MCF 10A (cell line): ENCODE results near the gene GRIK5. TPM values are rescaled to one million over a fixed set of nuclear protein-coding genes. Genes with fewer than 3 reads are reported as not detected.
A peak's percentile ranks its signal among the peaks of the same experiment; 100 is the strongest.

ENCODE experiments used
- BruUV-seq: library from RNA; stranded (reverse); fragments of 400-500 nt; replicated peaks from 2 replicates; lab custom pipeline; 2021; lab: Mats Ljungman, UMichigan
- CTCF ChIA-PET: fragments of 300-600 bp; sonication (Branson Sonifier 250); formaldehyde crosslinking; extraction: SDS; loops from one replicate; lab custom pipeline; 2021; ENCODE audit warnings: antibody characterized with exemption, inconsistent platforms; lab: Yijun Ruan, JAX
- POLR2A ChIA-PET: fragments of 300-600, 350-650 bp; sonication (Branson Sonifier 250); formaldehyde crosslinking; extraction: SDS; loops from one replicate; lab custom pipeline; 2020; ENCODE audit warnings: antibody characterized with exemption, inconsistent platforms; lab: Yijun Ruan, JAX
- DNase-seq: peaks from one replicate; pipeline ENCODE4 v3.0.0-alpha.2; 2018; ENCODE audit not compliant: unreplicated experiment
- H3K27ac Mint-ChIP-seq: one replicate; pipeline ENCODE4 v1.8.0; 2022; ENCODE audit warnings: mild to moderate bottlenecking, low read depth, mixed read lengths; ENCODE audit not compliant: unreplicated experiment
- H3K27me3 Mint-ChIP-seq: one replicate; pipeline ENCODE4 v1.8.0; 2022; ENCODE audit warnings: mixed read lengths; ENCODE audit not compliant: insufficient read depth, unreplicated experiment
- H3K36me3 Mint-ChIP-seq: one replicate; pipeline ENCODE4 v1.8.0; 2022; ENCODE audit warnings: mild to moderate bottlenecking, moderate library complexity, mixed read lengths; ENCODE audit not compliant: insufficient read depth, unreplicated experiment
- H3K4me1 Mint-ChIP-seq: one replicate; pipeline ENCODE4 v1.8.0; 2022; ENCODE audit warnings: mixed read lengths; ENCODE audit not compliant: insufficient read depth, unreplicated experiment
- H3K4me3 Mint-ChIP-seq: one replicate; pipeline ENCODE4 v1.8.0; 2022; ENCODE audit warnings: mild to moderate bottlenecking, moderate library complexity, mixed read lengths; ENCODE audit not compliant: unreplicated experiment
- H3K9me3 Mint-ChIP-seq: one replicate; pipeline ENCODE4 v1.8.0; 2022; ENCODE audit warnings: mixed read lengths; ENCODE audit not compliant: unreplicated experiment
- CTCF ChIP-seq: fragments of 200-600 bp; IDR thresholded peaks from one replicate; pipeline ENCODE4 v1.8.0; 2022; ENCODE audit warnings: antibody characterized with exemption, mild to moderate bottlenecking; ENCODE audit not compliant: unreplicated experiment
- intact Hi-C: fragments of 100-400 bp; cut with micrococcal nuclease; formaldehyde crosslinking; loops from 2 replicates; pipeline ENCODE4 v1.14.1; 2022
- total RNA-seq: library from RNA; stranded (reverse); gene quantifications from 2 replicates; pipeline ENCODE4 v1.2.3, GENCODE V29; 2022

Gene GRIK5
- total RNA-seq, 1 experiment from 2014 or later: 1.8 TPM

- intact Hi-C loops: no loop called here
- Mint-ChIP-seq H3K4me3 (no peak overlapping the region), H3K27ac (no peak overlapping the region), H3K9me3 (no peaks in the 10 kb centered on the region), H3K27me3 (no peaks in the 10 kb centered on the region), H3K4me1 (no peaks in the 10 kb centered on the region), H3K36me3 (no peaks in the 10 kb centered on the region)
- CTCF ChIA-PET: interaction anchor here (1.6 kb wide), 1 partner anchor 31 kb away, joined by 6 read pairs; no protein-coding TSS in a partner anchor
- no peak for DNase-seq
- BruUV-seq: no TSS peak
- no peak for TF ChIP-seq CTCF
- POLR2A ChIA-PET: interaction anchor here (0.9 to 2.3 kb wide), 3 partner anchors 11 to 17 kb away, joined by 4 to 10 read pairs (median 4); partner anchors contain the start of gene ZNF574
Measured at GRCh38 chr19:42065051-42065450, 5.0 kb downstream of the GRIK5 start.

GRCh38 chr19:42064432-42064831 is 5.6 kb downstream of the GRIK5 start:
- Mint-ChIP-seq H3K9me3 (no peaks in the 10 kb centered on the region), H3K27ac (no peak overlapping the region), H3K4me1 (no peaks in the 10 kb centered on the region), H3K27me3 (no peaks in the 10 kb centered on the region), H3K36me3 (no peaks in the 10 kb centered on the region), H3K4me3 (no peak overlapping the region)
- BruUV-seq: no TSS peak
- ChIA-PET POLR2A (interaction anchor here (0.9 to 2.3 kb wide), 3 partner anchors 12 to 18 kb away, joined by 4 to 10 read pairs (median 4); partner anchors contain the start of gene ZNF574), CTCF (interaction anchor here (1.6 kb wide), 1 partner anchor 31 kb away, joined by 6 read pairs; no protein-coding TSS in a partner anchor)
- no peak for TF ChIP-seq CTCF
- no peak for DNase-seq
- intact Hi-C loops: no loop called here

- Mint-ChIP-seq H3K36me3 (no peaks in the 10 kb centered on the region), H3K4me3 (no peak overlapping the region), H3K9me3 (no peaks in the 10 kb centered on the region), H3K4me1 (no peaks in the 10 kb centered on the region), H3K27me3 (no peaks in the 10 kb centered on the region), H3K27ac (no peak overlapping the region)
- no peak for DNase-seq
- intact Hi-C loops: no loop called here
- no TSS peak for BruUV-seq
- POLR2A ChIA-PET: no interaction called here
- TF ChIP-seq CTCF: no peak
- CTCF ChIA-PET: no interaction called here
Measured at GRCh38 chr19:42062381-42062780, 7.6 kb downstream of the GRIK5 start.

GRCh38 chr19:42060117-42060516 is 9.9 kb downstream of the GRIK5 start:
- BruUV-seq: no TSS peak
- Mint-ChIP-seq H3K36me3 (no peaks in the 10 kb centered on the region), H3K27ac (peak overlapping the region; percentile 59), H3K9me3 (no peaks in the 10 kb centered on the region), H3K27me3 (no peaks in the 10 kb centered on the region), H3K4me1 (no peaks in the 10 kb centered on the region), H3K4me3 (no peak overlapping the region)
- no peak for DNase-seq
- TF ChIP-seq CTCF: no peak
- ChIA-PET POLR2A (interaction anchor here (0.7 to 1.1 kb wide), 2 partner anchors 8 to 16 kb away, joined by 3 read pairs; partner anchors contain the start of gene ZNF574), CTCF (interaction anchor here (0.6 to 1.5 kb wide), 2 partner anchors 21 to 48 kb away, joined by 3 read pairs; no protein-coding TSS in a partner anchor)
- intact Hi-C loops: no loop called here
